SIG-M5 treated with dmso at 0.1 percent for 504 hours (cell line): ENCODE data around the gene DSTN.

Experiments
- DNase-seq: peaks from one replicate; lab custom pipeline; 2025; ENCODE audit not compliant: unreplicated experiment; lab: John Stamatoyannopoulos, UW

DSTN gene

GRCh38 chr20:17622851-17623508, 53.1 kb downstream of the DSTN start:
- DNase-seq, result no peak

GRCh38 chr20:17624070-17624469, 54.2 kb downstream of the DSTN start:
- DNase-seq, result no peak

- DNase-seq, result no peak
These were observed 54.8 kb downstream of the DSTN start for GRCh38 chr20:17624551-17625245.

- no peak for DNase-seq
These were observed 55.6 kb downstream of the DSTN start for GRCh38 chr20:17625246-17626051.

GRCh38 chr20:17626217-17627007, 56.5 kb downstream of the DSTN start:
- no peak for DNase-seq

- DNase-seq, result no peak
These were observed 57.5 kb downstream of the DSTN start for GRCh38 chr20:17627101-17627955.

- no peak for DNase-seq
These were observed 58.4 kb downstream of the DSTN start for GRCh38 chr20:17628101-17628841.

- DNase-seq, result no peak
These were observed 59.1 kb downstream of the DSTN start for GRCh38 chr20:17629025-17629424.

GRCh38 chr20:17629678-17630089, 59.8 kb downstream of the DSTN start:
- DNase-seq, result no peak

GRCh38 chr20:17630151-17630805, 60.4 kb downstream of the DSTN start:
- no peak for DNase-seq

GRCh38 chr20:17630806-17631195, 60.9 kb downstream of the DSTN start:
- no peak for DNase-seq

- no peak for DNase-seq
These were observed 61.9 kb downstream of the DSTN start for GRCh38 chr20:17631576-17632319.

GRCh38 chr20:17633221-17633849, 63.5 kb downstream of the DSTN start:
- no peak for DNase-seq

- no peak for DNase-seq
These were observed 64.1 kb downstream of the DSTN start for GRCh38 chr20:17633850-17634500.

GRCh38 chr20:17634661-17635331, 64.9 kb downstream of the DSTN start:
- no peak for DNase-seq

GRCh38 chr20:17635332-17636244, 65.7 kb downstream of the DSTN start:
- no peak for DNase-seq
